Naive B cell (primary cell): ENCODE measurements around the gene HDDC3. TPM values are rescaled to one million over a fixed set of nuclear protein-coding genes. Genes with fewer than 3 reads are reported as not detected.
"Not testable (repeated sequence)": the region's sequence is repeated elsewhere in the genome, so short reads cannot be mapped to it uniquely, and the experiment has no call there.

Source experiments
- ATAC-seq, 2 donors: fragments of 150-1000 bp; cut with Tn5 transposase; 2 replicates each; pipeline ENCODE4 v1.10.0; 2021; ENCODE audit warnings: low read depth in 2 of 2, mild to moderate bottlenecking in 2 of 2, moderate library complexity in 2 of 2
- DNase-seq: peaks from one replicate; pipeline ENCODE4 v3.0.0; 2022
- H3K27ac Mint-ChIP-seq, 6 donors: one replicate each; pipeline ENCODE4 v1.8.0; 2020 to 2022; ENCODE audit warnings: mild to moderate bottlenecking in 6 of 6, mixed read lengths in 6 of 6, moderate library complexity in 5 of 6, inconsistent platforms in 2 of 6
- H3K27me3 Mint-ChIP-seq, 3 donors: one replicate each; pipeline ENCODE4 v1.8.0; 2021 to 2022; ENCODE audit warnings: mixed read lengths in 3 of 3, mild to moderate bottlenecking in 1 of 3
- H3K36me3 Mint-ChIP-seq, 2 donors: one replicate each; pipeline ENCODE4 v1.8.0; 2020 to 2022; ENCODE audit warnings: mixed read lengths in 2 of 2, inconsistent platforms in 1 of 2, mild to moderate bottlenecking in 1 of 2
- H3K4me1 Mint-ChIP-seq, 3 donors: one replicate each; pipeline ENCODE4 v1.8.0; 2020 to 2022; ENCODE audit warnings: mixed read lengths in 3 of 3, inconsistent platforms in 1 of 3, mild to moderate bottlenecking in 1 of 3, moderate library complexity in 1 of 3
- H3K4me3 Mint-ChIP-seq, 8 donors: one replicate each; pipeline ENCODE4 v1.8.0; 2020 to 2022; ENCODE audit warnings: mild to moderate bottlenecking in 8 of 8, mixed read lengths in 8 of 8, moderate library complexity in 8 of 8, inconsistent platforms in 2 of 8
- H3K9me3 Mint-ChIP-seq, 7 donors: one replicate each; pipeline ENCODE4 v1.8.0; 2020 to 2022; ENCODE audit warnings: mixed read lengths in 7 of 7, mild to moderate bottlenecking in 5 of 7, inconsistent platforms in 2 of 7, moderate library complexity in 1 of 7
- polyA plus RNA-seq, 6 donors: library from polyadenylated mRNA; unstranded; fragments of 300-500 nt; fragmentation: Illumina TruSeq; gene quantifications; one replicate each; pipeline ENCODE4 v1.2.3, GENCODE V29; 2021; ENCODE audit warnings: low read depth in 6 of 6

Gene HDDC3
- polyA plus RNA-seq, 6 donors from 2014 or later = 24.6 to 39.5 (median 35.0) TPM

- peak overlapping the region in 1 of 6 donors; percentile 11 for H3K27ac Mint-ChIP-seq
- H3K9me3 Mint-ChIP-seq = no peaks in the 10 kb centered on the region
- peaks cover 14 to 21% of the 10 kb centered on the region in 2 donors for H3K36me3 Mint-ChIP-seq
- H3K4me1 Mint-ChIP-seq = peaks cover 12 to 17% (median 15%) of the 10 kb centered on the region in 3 donors
- no peaks in the 10 kb centered on the region for H3K27me3 Mint-ChIP-seq
- H3K4me3 Mint-ChIP-seq = peak overlapping the region in 1 of 8 donors; percentile 47
- DNase-seq (no peak), ATAC-seq (no peak)
Observed at GRCh38 chr15:90907838-90908507, 24.4 kb downstream of the HDDC3 start.

- no peak for DNase-seq
- H3K4me3 Mint-ChIP-seq = peak overlapping the region in 1 of 8 donors; percentile 38
- H3K36me3 Mint-ChIP-seq = peaks cover 14 to 21% of the 10 kb centered on the region in 2 donors
- peak overlapping the region in 2 of 6 donors; percentile 4 to 79 for H3K27ac Mint-ChIP-seq
- ATAC-seq = no peak
- no peaks in the 10 kb centered on the region for H3K27me3 Mint-ChIP-seq
- no peaks in the 10 kb centered on the region for H3K9me3 Mint-ChIP-seq
- H3K4me1 Mint-ChIP-seq = peaks cover 14 to 17% (median 16%) of the 10 kb centered on the region in 3 donors
Observed at GRCh38 chr15:90907051-90907660, 25.2 kb downstream of the HDDC3 start.

DNA sequence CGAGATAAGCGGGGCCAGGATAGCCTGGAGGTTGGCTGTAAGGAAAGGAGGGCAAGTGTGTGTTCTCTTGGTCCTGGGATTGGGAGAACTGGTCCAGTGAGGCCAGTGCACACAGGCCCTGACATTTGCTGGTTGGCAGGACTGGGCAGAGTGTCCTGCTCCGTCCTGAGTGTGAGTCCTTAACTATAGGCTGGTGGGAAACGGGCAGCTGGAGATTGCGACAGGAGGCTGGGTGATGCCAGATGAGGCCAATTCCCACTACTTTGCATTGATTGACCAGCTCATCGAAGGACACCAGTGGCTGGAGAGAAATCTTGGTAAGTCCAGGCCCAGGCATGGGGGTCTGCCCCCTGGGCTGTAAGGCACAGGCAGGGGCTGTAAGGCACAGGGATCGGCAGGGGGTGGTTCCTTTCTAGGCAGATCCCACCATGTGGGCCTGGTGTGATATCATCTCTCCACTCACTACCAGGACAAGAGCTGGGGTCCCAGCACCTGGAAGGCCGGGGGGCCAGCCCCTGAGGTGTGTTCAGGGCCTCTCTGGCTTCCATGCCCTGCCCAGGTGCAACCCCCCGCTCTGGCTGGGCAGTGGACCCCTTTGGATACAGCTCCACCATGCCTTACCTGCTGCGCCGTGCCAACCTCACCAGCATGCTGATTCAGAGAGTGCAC lies 26.0 kb downstream of the HDDC3 start:
- no peaks in the 10 kb centered on the region for H3K27me3 Mint-ChIP-seq
- no peaks in the 10 kb centered on the region for H3K9me3 Mint-ChIP-seq
- peaks cover 14 to 21% of the 10 kb centered on the region in 2 donors for H3K36me3 Mint-ChIP-seq
- DNase-seq (no peak), ATAC-seq (no peak)
- peaks cover 22 to 25% (median 24%) of the 10 kb centered on the region in 3 donors for H3K4me1 Mint-ChIP-seq
- no peak overlapping the region for H3K27ac Mint-ChIP-seq
- H3K4me3 Mint-ChIP-seq = peak overlapping the region in 2 of 8 donors; percentile 12 to 29

DNA sequence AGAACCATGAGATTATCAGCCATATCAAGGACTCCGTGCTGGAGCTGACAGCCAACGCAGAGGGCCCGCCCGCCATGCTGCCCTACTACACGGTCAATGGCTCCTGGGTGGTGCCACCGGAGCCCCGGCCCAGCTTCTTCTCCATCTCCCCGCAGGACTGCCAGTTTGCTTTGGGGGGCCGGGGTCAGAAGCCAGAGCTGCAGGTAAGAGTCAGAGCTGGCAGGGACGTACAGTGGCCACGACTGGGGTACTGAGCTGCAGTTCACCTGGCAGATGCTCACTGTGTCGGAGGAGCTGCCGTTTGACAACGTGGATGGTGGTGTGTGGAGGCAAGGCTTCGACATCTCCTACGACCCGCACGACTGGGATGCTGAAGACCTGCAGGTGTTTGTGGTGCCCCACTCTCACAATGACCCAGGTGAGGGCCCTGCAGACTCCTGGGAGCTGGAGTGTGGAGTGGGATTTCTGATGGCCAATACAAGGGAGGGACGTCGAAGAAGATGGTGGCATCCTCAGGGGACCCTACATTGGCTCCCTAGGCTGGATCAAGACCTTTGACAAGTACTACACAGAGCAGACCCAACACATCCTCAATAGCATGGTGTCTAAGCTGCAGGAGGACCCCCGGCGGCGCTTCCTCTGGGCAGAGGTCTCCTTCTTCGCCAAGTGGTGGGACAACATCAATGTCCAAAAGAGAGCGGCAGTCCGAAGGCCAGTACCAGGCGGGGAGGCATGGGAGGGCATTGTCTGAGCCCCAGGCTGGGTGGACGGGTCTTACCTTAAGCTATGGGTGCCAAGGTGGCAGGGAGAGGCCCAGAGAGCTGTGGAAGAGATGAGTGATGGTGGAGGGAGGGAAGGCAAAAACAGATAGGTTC lies 26.8 kb downstream of the HDDC3 start:
- peaks cover 14 to 21% of the 10 kb centered on the region in 2 donors for H3K36me3 Mint-ChIP-seq
- peaks cover 25 to 29% (median 28%) of the 10 kb centered on the region in 3 donors for H3K4me1 Mint-ChIP-seq
- DNase-seq = no peak
- no peak overlapping the region for H3K27ac Mint-ChIP-seq
- H3K9me3 Mint-ChIP-seq = no peaks in the 10 kb centered on the region
- H3K4me3 Mint-ChIP-seq = peak overlapping the region in 3 of 8 donors; percentile 32 to 84 (median 37)
- no peaks in the 10 kb centered on the region for H3K27me3 Mint-ChIP-seq
- ATAC-seq = no peak

DNA sequence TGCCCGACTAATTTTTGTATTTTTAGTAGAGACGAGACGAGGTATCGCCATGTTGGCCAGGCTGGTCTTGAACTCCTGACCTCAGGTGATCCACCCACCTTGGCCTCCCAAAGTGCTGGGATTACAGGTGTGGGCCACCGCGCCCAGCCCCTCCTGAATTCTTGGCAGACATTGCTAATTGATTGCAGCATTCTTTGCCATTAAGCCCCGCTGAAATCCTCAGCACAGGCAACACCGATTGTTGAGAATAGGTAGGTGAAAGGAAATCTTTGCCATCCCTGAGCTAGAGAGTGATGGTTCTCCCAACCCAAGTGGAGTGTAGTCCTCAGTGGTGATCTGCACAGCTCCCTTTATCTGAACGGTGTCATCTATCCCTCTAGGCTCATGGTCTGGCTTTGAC lies 27.6 kb downstream of the HDDC3 start:
- Mint-ChIP-seq H3K4me3 (peak overlapping the region in 5 of 8 donors; percentile 35 to 84 (median 54)), H3K36me3 (peaks cover 14 to 21% of the 10 kb centered on the region in 2 donors), H3K27ac (no peak overlapping the region), H3K9me3 (no peaks in the 10 kb centered on the region), H3K27me3 (no peaks in the 10 kb centered on the region), H3K4me1 (peaks cover 25 to 29% (median 28%) of the 10 kb centered on the region in 3 donors)
- no peak for DNase-seq
- ATAC-seq = no peak

DNA sequence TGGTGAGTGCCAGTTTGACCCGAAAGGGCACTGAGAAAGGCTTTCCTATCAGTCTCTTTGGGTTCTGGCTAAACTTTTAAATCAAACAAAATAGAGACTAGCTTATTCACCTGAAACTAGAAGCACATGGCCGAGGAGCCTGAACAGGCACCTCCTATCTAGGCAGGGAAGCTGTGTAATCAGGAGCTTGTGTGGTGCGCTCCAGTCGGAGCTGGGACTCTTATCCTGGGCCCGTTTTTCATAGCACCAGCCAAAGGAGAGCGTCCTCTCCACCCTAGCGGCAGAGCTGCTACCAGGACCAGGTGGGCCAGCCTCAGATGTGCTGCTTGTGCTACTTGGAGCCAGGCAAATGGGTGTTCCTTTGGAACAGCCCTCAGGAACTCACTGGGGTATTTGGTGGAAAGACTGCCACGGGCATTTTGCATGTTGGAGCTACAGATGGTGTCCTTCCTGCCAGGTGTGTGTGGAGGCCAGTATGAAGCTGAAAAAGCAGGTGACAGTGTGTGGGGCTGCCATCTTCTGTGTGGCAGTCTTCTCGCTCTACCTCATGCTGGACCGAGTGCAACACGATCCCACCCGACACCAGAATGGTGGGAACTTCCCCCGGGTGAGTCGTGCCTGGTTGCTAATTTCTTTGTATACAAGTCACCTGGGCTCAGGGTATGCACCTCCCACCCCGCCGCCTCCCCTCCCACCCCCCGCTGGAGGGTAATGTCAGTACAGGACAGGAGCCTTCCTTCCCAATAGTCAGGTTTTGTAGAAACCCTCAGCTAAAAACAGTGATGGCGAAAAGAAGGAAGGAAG lies 28.4 kb downstream of the HDDC3 start:
- Mint-ChIP-seq H3K4me3 (peak overlapping the region; percentile 76 to 95 (median 90)), H3K9me3 (no peaks in the 10 kb centered on the region), H3K36me3 (peaks cover 14 to 21% of the 10 kb centered on the region in 2 donors), H3K27ac (peak overlapping the region in 3 of 6 donors; percentile 42 to 89 (median 69)), H3K4me1 (peaks cover 28 to 29% (median 29%) of the 10 kb centered on the region in 3 donors), H3K27me3 (no peaks in the 10 kb centered on the region)
- ATAC-seq (no peak), DNase-seq (no peak)

- peaks cover 28 to 33% (median 33%) of the 10 kb centered on the region in 3 donors for H3K4me1 Mint-ChIP-seq
- H3K9me3 Mint-ChIP-seq = no peaks in the 10 kb centered on the region
- H3K4me3 Mint-ChIP-seq = peak within 1 kb of the TSS; percentile 82 to 95 (median 92)
- peaks cover 14 to 20% of the 10 kb centered on the region in 2 donors for H3K36me3 Mint-ChIP-seq
- ATAC-seq (peak; percentile 57 to 62), DNase-seq (peak; percentile 61)
- peak within 1 kb of the TSS; percentile 72 to 92 (median 88) for H3K27ac Mint-ChIP-seq
- H3K27me3 Mint-ChIP-seq = no peaks in the 10 kb centered on the region
Observed at GRCh38 chr15:90902840-90903732, 29.3 kb downstream of the HDDC3 start, which contains the start of gene MAN2A2. TSS of gene MAN2A2 (plus strand) at chr15:90903302. CDS start at chr15:90904208, 906 bp downstream.

DNA sequence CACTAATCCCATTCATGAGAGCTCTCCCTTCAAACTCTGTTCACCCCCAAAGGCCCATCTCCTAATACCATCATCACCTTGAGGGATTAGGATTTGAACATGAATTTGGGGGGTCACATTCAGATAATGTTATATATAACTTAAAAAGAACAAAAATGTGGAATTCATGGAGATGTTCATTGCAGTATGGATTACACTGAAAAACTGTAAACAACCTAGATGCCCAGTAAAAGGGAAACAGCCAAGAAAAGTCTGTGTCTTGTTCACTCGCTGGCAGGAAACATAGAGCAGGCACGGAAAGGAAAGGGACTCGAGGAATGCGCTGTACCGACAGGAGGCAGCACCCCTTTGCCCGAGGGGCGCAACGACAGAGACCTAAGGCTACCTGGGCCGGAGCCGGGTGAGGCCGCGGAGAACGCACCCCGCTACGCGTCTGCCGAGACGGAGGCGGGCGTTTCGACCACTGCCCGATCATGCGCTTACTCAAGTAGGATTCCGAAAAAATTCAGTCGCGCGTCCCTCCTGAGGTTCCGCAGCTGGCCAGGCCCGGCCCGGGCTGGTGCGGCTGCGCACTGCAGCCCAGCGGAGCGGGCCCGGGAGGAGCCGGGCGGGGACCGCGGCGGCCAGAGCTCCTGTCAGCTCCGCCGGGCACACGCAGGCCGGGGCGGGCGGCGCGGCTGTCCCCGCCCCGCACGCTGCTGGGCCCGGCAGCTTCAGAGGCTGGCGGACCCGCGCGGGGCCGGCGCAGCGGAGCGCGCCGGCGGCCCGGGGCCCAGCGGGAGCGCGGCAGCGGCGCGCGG lies 30.1 kb downstream of the HDDC3 start:
- ATAC-seq (peak; percentile 74), DNase-seq (peak; percentile 75)
- peak overlapping the region; percentile 82 to 94 (median 91) for H3K4me3 Mint-ChIP-seq
- H3K27me3 Mint-ChIP-seq = no peaks in the 10 kb centered on the region
- no peaks in the 10 kb centered on the region for H3K9me3 Mint-ChIP-seq
- peaks cover 36 to 41% (median 39%) of the 10 kb centered on the region in 3 donors for H3K4me1 Mint-ChIP-seq
- peak overlapping the region; percentile 69 to 92 (median 86) for H3K27ac Mint-ChIP-seq
- peaks cover 11 to 14% of the 10 kb centered on the region in 2 donors for H3K36me3 Mint-ChIP-seq

- no peak for ATAC-seq
- Mint-ChIP-seq H3K36me3 (peaks cover 10 to 14% of the 10 kb centered on the region in 2 donors), H3K27me3 (no peaks in the 10 kb centered on the region), H3K9me3 (no peaks in the 10 kb centered on the region), H3K27ac (peak overlapping the region; percentile 55 to 88 (median 82)), H3K4me1 (peaks cover 45 to 50% (median 47%) of the 10 kb centered on the region in 3 donors), H3K4me3 (peak overlapping the region; percentile 82 to 94 (median 91))
- no peak for DNase-seq
Observed at GRCh38 chr15:90901175-90902039, 30.9 kb downstream of the HDDC3 start.

DNA sequence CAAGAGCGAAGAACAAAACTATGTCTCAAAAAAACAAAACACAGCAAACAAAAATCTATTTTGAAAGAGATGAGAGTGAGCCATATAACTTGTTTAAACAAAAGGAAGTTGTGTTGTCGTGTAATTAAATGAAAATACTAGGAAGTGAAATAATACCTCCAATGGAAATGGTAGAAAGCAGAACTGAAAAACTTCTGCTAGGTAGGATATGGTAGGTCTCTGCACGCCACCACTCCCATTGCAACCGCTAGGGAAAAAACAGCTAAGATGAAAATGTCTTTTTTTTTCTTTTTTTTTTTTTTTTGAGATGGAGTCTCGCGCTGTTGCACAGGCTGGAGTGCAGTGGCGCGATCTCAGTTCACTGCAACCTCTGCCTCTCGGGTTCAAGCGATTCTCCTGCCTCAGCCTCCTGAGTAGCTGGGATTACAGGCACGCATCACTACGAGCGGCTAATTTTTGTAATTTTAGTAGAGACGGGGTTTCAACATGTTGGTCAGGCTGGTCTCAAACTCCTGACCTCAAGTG lies 35.2 kb downstream of the HDDC3 start:
- peak; percentile 94 to 96 for ATAC-seq
- not testable (repeated sequence) for H3K36me3 Mint-ChIP-seq, H3K27me3 Mint-ChIP-seq, H3K9me3 Mint-ChIP-seq
- DNase-seq = peak; percentile 56
- peak overlapping the region; percentile 1 to 80 (median 52) for H3K4me3 Mint-ChIP-seq
- peaks cover 37 to 41% (median 41%) of the 10 kb centered on the region in 3 donors for H3K4me1 Mint-ChIP-seq
- peak overlapping the region in 5 of 6 donors; percentile 29 to 88 (median 83) for H3K27ac Mint-ChIP-seq
